Heart left ventricle (tissue), 13 donors: Measurements from ENCODE around the gene PJA1.

ENCODE experiments used
- CTCF ChIP-seq, 12 donors: fragments of 200-600 bp; sonication (generic) in 4 of 12; IDR thresholded peaks; one replicate each; pipeline versions ENCODE4 v1.5.0 to v1.8.0; 2018 to 2022; ENCODE audit warnings: antibody characterized with exemption in 12 of 12, mild to moderate bottlenecking in 5 of 12
- POLR2A ChIP-seq, 2 donors: fragments of 450-650 bp; IDR thresholded peaks; one replicate each; pipeline ENCODE4 v1.6.1; 2017; ENCODE audit warnings: antibody characterized with exemption in 2 of 2, mild to moderate bottlenecking in 2 of 2, moderate library complexity in 2 of 2
- donor health status: ischemic (EF 13 %, LVEDD 7.1; RV severe dilation, severe dysfunction).
- donor health status: DM: no; HTN: yes; CAD: no.
- donor health status: DM: no; HTN: no; CAD: no.
- donor health status: ischemic (EF 25% LVEDD 6.9; RV normal size, moderate dysfunction).
- donor health status: ischemic (EF 25% LVEDD 5.7; RV mildly dilated, moderate dysfunction).
- donor health status: ischemic (EF 35%, LVEDD 5.7; RV mildly dilated, moderate dysfunction).
- donor health status: nonischemic (EF 11% LVEDD 7.7; RV severe dilation, severe dysfunction).
- donor health status: DM: yes; HTN: yes; CAD: no.
- donor health status: PGD.
- donor health status: ischemic (EF 29% LVEDD 5.4; RV normal size, mild dysfunction).
- donor health status: nonischemic (EF 23%, LVEDD 6.1; RV moderate dilation, normal function).

- TF ChIP-seq CTCF (IDR thresholded peaks at IDR 0.05) (no peak), POLR2A (IDR thresholded peaks at IDR 0.05) (no peak)
These were observed 30.6 kb upstream of the PJA1 start for GRCh38 chrX:69195810-69196209.
